ENCODE measurements around the gene DLGAP5. TPM values are rescaled to one million over a fixed set of nuclear protein-coding genes. Genes with fewer than 3 reads are reported as not detected.

The DLGAP5 gene
- total RNA-seq, 1 experiment from 2014 or later: 118 TPM

GRCh38 chr14:55158412-55158811 lies 33.0 kb downstream of the DLGAP5 start:
- no peak overlapping the region for H3K23ac ChIP-seq (ENCODE audit: insufficient read length, low read depth, low read length)
- H3T11ph ChIP-seq (ENCODE audit: low read length): no peak overlapping the region
- H2BK20ac ChIP-seq (ENCODE audit: low read depth, low read length, poor library complexity, severe bottlenecking): no peak overlapping the region
- H3K4me2 ChIP-seq (ENCODE audit: insufficient read depth, insufficient read length, low read length): no peak overlapping the region
- H2BK12ac ChIP-seq (ENCODE audit: insufficient read length, low read depth, low read length): no peak overlapping the region
- H4K8ac ChIP-seq (replicated peaks; ENCODE audit: insufficient read length, low read depth, low read length): no peak overlapping the region
- no peak overlapping the region for H3K9ac ChIP-seq (ENCODE audit: extremely low read depth, insufficient read length, low read length)
- no peak overlapping the region for H3K27ac ChIP-seq (ENCODE audit: insufficient read length, low read depth, low read length)
- no peak overlapping the region for H2AFZ ChIP-seq (ENCODE audit: low read length)
- no peaks in the 10 kb centered on the region for H3K27me3 Mint-ChIP-seq (ENCODE audit: low read depth)
- peaks cover 44 to 79% (median 77%) of the 10 kb centered on the region in 3 experiments; a peak in 6 of 7 replicates for H3K36me3 Mint-ChIP-seq (ENCODE audit: insufficient read depth in 1 of 3, low read depth in 3 of 3)
- no peak overlapping the region for H4K91ac ChIP-seq (ENCODE audit: insufficient read length, low read depth, low read length)
- H4K20me1 ChIP-seq (ENCODE audit: control insufficient read depth, insufficient read depth, insufficient read length): no peaks in the 10 kb centered on the region
- H3K56ac ChIP-seq (ENCODE audit: insufficient read length, low read depth, low read length): no peak overlapping the region
- no peaks in the 10 kb centered on the region for H3K9me3 Mint-ChIP-seq
- H3K79me2 ChIP-seq (ENCODE audit: insufficient read depth, low read length): no peaks in the 10 kb centered on the region
- H3K79me1 ChIP-seq (ENCODE audit: insufficient read depth, low read depth, low read length, poor library complexity, severe bottlenecking): no peaks in the 10 kb centered on the region
- H3K18ac ChIP-seq (ENCODE audit: insufficient read length, low read depth, low read length): no peak overlapping the region
- no peak overlapping the region for H3K4me3 Mint-ChIP-seq
- H2AK5ac ChIP-seq (ENCODE audit: insufficient read length, low read length): no peak overlapping the region
- no peak overlapping the region for H2BK15ac ChIP-seq (ENCODE audit: low read depth, low read length)
- H3K27me3 ChIP-seq (ENCODE audit: insufficient read depth, low read length): no peaks in the 10 kb centered on the region
- no peaks in the 10 kb centered on the region for H3K23me2 ChIP-seq (ENCODE audit: insufficient read length, low read depth, low read length, poor library complexity, severe bottlenecking)
- H3K4ac ChIP-seq (ENCODE audit: low read depth, low read length): no peak overlapping the region
- H3K27ac Mint-ChIP-seq: no peak overlapping the region
- H3K4me1 ChIP-seq (ENCODE audit: insufficient read depth, low read length): no peaks in the 10 kb centered on the region
- no peak overlapping the region for H4K5ac ChIP-seq (ENCODE audit: insufficient read length, low read depth, low read length)
- no peaks in the 10 kb centered on the region for H3K9me3 ChIP-seq (ENCODE audit: control insufficient read depth, low read depth, low read length)
- H3K14ac ChIP-seq (ENCODE audit: insufficient read depth, low read length): no peak overlapping the region
- no peak overlapping the region for H2BK5ac ChIP-seq (ENCODE audit: insufficient read length, low read length)
- no peak for DNase-seq
- WGBS (ENCODE audit: extremely low coverage, insufficient read length, low lambda C conversion rate): no CpG with 5 or more reads among the region's 3 CpGs
- no peak for TF ChIP-seq CTCF (conservative IDR thresholded peaks at IDR 0.05)
- H2BK120ac ChIP-seq (ENCODE audit: low read depth, low read length, poor library complexity, severe bottlenecking): no peak overlapping the region
- no peaks in the 10 kb centered on the region for H3K4me1 Mint-ChIP-seq

Data from H9 (cell line).